ENCODE measurements around the gene ZNF236.
A peak's percentile ranks its signal among the peaks of the same experiment; 100 is the strongest.

The ZNF236 gene

GRCh38 chr18:76984193-76985155, 162.1 kb downstream of the ZNF236 start:
- Mint-ChIP-seq H3K36me3 (ENCODE audit: low read depth) (no peaks in the 10 kb centered on the region), H3K27me3 (ENCODE audit: low read depth) (peaks cover 4% of the 10 kb centered on the region), H3K4me1 (peaks cover 45% of the 10 kb centered on the region), H3K27ac (no peak overlapping the region), H3K4me3 (no peak overlapping the region), H3K9me3 (no peaks in the 10 kb centered on the region)
- no peak for TF ChIP-seq CTCF (IDR thresholded peaks at IDR 0.05; ENCODE audit: unreplicated experiment in 3 of 3)

GRCh38 chr18:76985156-76985950, 163.0 kb downstream of the ZNF236 start:
- no peak for TF ChIP-seq CTCF (IDR thresholded peaks at IDR 0.05; ENCODE audit: unreplicated experiment in 3 of 3)
- Mint-ChIP-seq H3K36me3 (ENCODE audit: low read depth) (no peaks in the 10 kb centered on the region), H3K27me3 (ENCODE audit: low read depth) (peaks cover 4% of the 10 kb centered on the region), H3K4me1 (peaks cover 37% of the 10 kb centered on the region), H3K4me3 (no peak overlapping the region), H3K27ac (no peak overlapping the region), H3K9me3 (no peaks in the 10 kb centered on the region)

GRCh38 chr18:76985951-76986236, 163.5 kb downstream of the ZNF236 start:
- H3K4me1 Mint-ChIP-seq, result peaks cover 31% of the 10 kb centered on the region
- peak overlapping the region in 2 of 3 experiments; percentile 22 to 84 for H3K27ac Mint-ChIP-seq
- no peak for TF ChIP-seq CTCF (IDR thresholded peaks at IDR 0.05; ENCODE audit: unreplicated experiment in 3 of 3)
- no peak overlapping the region for H3K4me3 Mint-ChIP-seq
- H3K36me3 Mint-ChIP-seq (ENCODE audit: low read depth), result no peaks in the 10 kb centered on the region
- no peaks in the 10 kb centered on the region for H3K9me3 Mint-ChIP-seq
- H3K27me3 Mint-ChIP-seq (ENCODE audit: low read depth), result peaks cover 5% of the 10 kb centered on the region

- Mint-ChIP-seq H3K4me1 (peaks cover 26% of the 10 kb centered on the region), H3K27ac (peak overlapping the region; percentile 26 to 84 (median 51)), H3K27me3 (ENCODE audit: low read depth) (peaks cover 11% of the 10 kb centered on the region), H3K36me3 (ENCODE audit: low read depth) (no peaks in the 10 kb centered on the region), H3K9me3 (no peaks in the 10 kb centered on the region), H3K4me3 (no peak overlapping the region)
- no peak for TF ChIP-seq CTCF (IDR thresholded peaks at IDR 0.05; ENCODE audit: unreplicated experiment in 3 of 3)
Observed at GRCh38 chr18:76986406-76986805, 164.0 kb downstream of the ZNF236 start.

GRCh38 chr18:76988031-76988826, 165.9 kb downstream of the ZNF236 start:
- Mint-ChIP-seq H3K4me3 (peak overlapping the region in 1 of 3 experiments; percentile 28), H3K9me3 (no peaks in the 10 kb centered on the region), H3K27ac (peak overlapping the region; percentile 11 to 92 (median 37)), H3K27me3 (ENCODE audit: low read depth) (peaks cover 11% of the 10 kb centered on the region), H3K36me3 (ENCODE audit: low read depth) (no peaks in the 10 kb centered on the region), H3K4me1 (peaks cover 9% of the 10 kb centered on the region)
- TF ChIP-seq CTCF (IDR thresholded peaks at IDR 0.05; ENCODE audit: unreplicated experiment in 3 of 3), result no peak

All from nephron (organoid).